Tibial nerve (tissue), 4 donors: Measurements from ENCODE around the gene OCA2. TPM values are rescaled to one million over a fixed set of nuclear protein-coding genes. Genes with fewer than 3 reads are reported as not detected.

Experiments used
- DNase-seq, 2 donors: peaks; one replicate each; pipeline ENCODE4 v3.0.0-alpha.2; 2019; ENCODE audit warnings: low spot score in 2 of 2
- H3K27ac ChIP-seq, 4 donors: fragments of 200-600 bp; sonication (generic) in 3 of 4; one replicate each; pipeline ENCODE4 v1.5.1; 2017 to 2019; ENCODE audit warnings: mild to moderate bottlenecking in 1 of 4
- H3K27me3 ChIP-seq, 2 donors: fragments of 200-600 bp; sonication (generic) in 1 of 2; one replicate each; pipeline versions ENCODE4 v1.5.1 to v1.6.0; 2017 to 2019
- H3K36me3 ChIP-seq, 3 donors: fragments of 200-600 bp; sonication (generic); one replicate each; pipeline ENCODE4 v1.5.1; 2018 to 2019
- H3K4me1 ChIP-seq, 4 donors: fragments of 200-600 bp; sonication (generic) in 3 of 4; one replicate each; pipeline ENCODE4 v1.5.1; 2017 to 2019
- H3K4me3 ChIP-seq, 4 donors: fragments of 200-600 bp; sonication (generic) in 3 of 4; one replicate each; pipeline ENCODE4 v1.5.1; 2017 to 2019; ENCODE audit warnings: mild to moderate bottlenecking in 1 of 4, moderate library complexity in 1 of 4
- H3K9me3 ChIP-seq, 4 donors: fragments of 200-600 bp; sonication (generic) in 3 of 4; one replicate each; pipeline ENCODE4 v1.5.1; 2017 to 2019
- CTCF ChIP-seq, 5 experiments: fragments of 200-600 bp in 3 of 5; fragments of 450-650 bp in 2 of 5; sonication (generic) in 3 of 5; IDR thresholded peaks; one replicate each; pipeline ENCODE4 v1.5.1; 2016 to 2019; ENCODE audit warnings: antibody characterized with exemption in 5 of 5, mild to moderate bottlenecking in 3 of 5, moderate library complexity in 2 of 5
- EP300 ChIP-seq, 2 donors: sonication (generic); formaldehyde crosslinking; IDR thresholded peaks; one replicate each; pipeline ENCODE4 v1.6.1; 2017; ENCODE audit warnings: antibody characterized with exemption in 2 of 2, mild to moderate bottlenecking in 1 of 2
- POLR2A ChIP-seq, 2 donors: fragments of 450-650 bp; IDR thresholded peaks; one replicate each; pipeline ENCODE4 v1.6.1; 2017; ENCODE audit warnings: antibody characterized with exemption in 2 of 2, mild to moderate bottlenecking in 2 of 2, moderate library complexity in 2 of 2
- WGBS, 2 donors: methylation state at CpG; one replicate each; pipeline ENCODE4 v1.1.5; 2018; 5-methylcytosine and 5-hydroxymethylcytosine counted together
- total RNA-seq, 4 donors: library from RNA; depleted of rRNA; stranded (reverse); fragments of >200 nt; gene quantifications; one replicate each; pipeline ENCODE4 v1.1.0, GENCODE V29; 2016

The OCA2 gene
- total RNA-seq, 4 donors from 2014 or later, result 2.7 to 19.7 (median 6.5) TPM; not detected in 1

GRCh38 chr15:28037969-28038590 is 61.0 kb downstream of the OCA2 start:
- Histone ChIP-seq H3K27ac (no peak overlapping the region), H3K9me3 (no peaks in the 10 kb centered on the region), H3K4me3 (no peak overlapping the region), H3K27me3 (no peaks in the 10 kb centered on the region), H3K4me1 (no peaks in the 10 kb centered on the region), H3K36me3 (no peaks in the 10 kb centered on the region)
- no peak for DNase-seq
- no peak for TF ChIP-seq POLR2A (IDR thresholded peaks at IDR 0.05)
- no peak for TF ChIP-seq CTCF (IDR thresholded peaks at IDR 0.05)
- no peak for TF ChIP-seq EP300 (IDR thresholded peaks at IDR 0.05)
- 68 to 72% methylated on average over 4 of the region's 4 CpGs for WGBS, 2 donors

GRCh38 chr15:28033443-28033842 is 65.7 kb downstream of the OCA2 start:
- WGBS, 2 donors, result 64 to 74% methylated on average over 3 of the region's 3 CpGs
- Histone ChIP-seq H3K4me3 (no peak overlapping the region), H3K27ac (no peak overlapping the region), H3K36me3 (no peaks in the 10 kb centered on the region), H3K27me3 (no peaks in the 10 kb centered on the region), H3K4me1 (no peaks in the 10 kb centered on the region), H3K9me3 (no peaks in the 10 kb centered on the region)
- TF ChIP-seq CTCF (IDR thresholded peaks at IDR 0.05) (no peak), EP300 (IDR thresholded peaks at IDR 0.05) (no peak), POLR2A (IDR thresholded peaks at IDR 0.05) (no peak)
- DNase-seq, result no peak

GRCh38 chr15:28030801-28031200 is 68.3 kb downstream of the OCA2 start:
- TF ChIP-seq EP300 (IDR thresholded peaks at IDR 0.05), result no peak
- TF ChIP-seq POLR2A (IDR thresholded peaks at IDR 0.05), result no peak
- no peak for TF ChIP-seq CTCF (IDR thresholded peaks at IDR 0.05)
- 61 to 65% methylated on average over 2 of the region's 2 CpGs for WGBS, 2 donors

GRCh38 chr15:28027714-28028076 is 71.4 kb downstream of the OCA2 start:
- TF ChIP-seq CTCF (IDR thresholded peaks at IDR 0.05), result no peak
- no peak for TF ChIP-seq POLR2A (IDR thresholded peaks at IDR 0.05)
- no peak for TF ChIP-seq EP300 (IDR thresholded peaks at IDR 0.05)
- no peaks in the 10 kb centered on the region for H3K27me3 ChIP-seq
- no peak for DNase-seq
- H3K9me3 ChIP-seq, result no peaks in the 10 kb centered on the region
- H3K27ac ChIP-seq, result no peak overlapping the region
- WGBS, 2 donors, result 94 to 97% methylated on average over 12 of the region's 12 CpGs
- no peak overlapping the region for H3K4me3 ChIP-seq
- H3K36me3 ChIP-seq, result peaks cover 0 to 2% (median 0%) of the 10 kb centered on the region in 3 donors
- H3K4me1 ChIP-seq, result no peaks in the 10 kb centered on the region

More at GRCh38 chr15:28030801-28031200, 68.3 kb downstream of the OCA2 start:
- no peaks in the 10 kb centered on the region for H3K4me1 ChIP-seq
- no peak overlapping the region for H3K4me3 ChIP-seq
- no peak overlapping the region for H3K27ac ChIP-seq
- H3K27me3 ChIP-seq, result no peaks in the 10 kb centered on the region
- DNase-seq, result no peak
- no peaks in the 10 kb centered on the region for H3K9me3 ChIP-seq
- H3K36me3 ChIP-seq, result peaks cover 0 to 2% (median 0%) of the 10 kb centered on the region in 3 donors

GRCh38 chr15:28026764-28027713 is 72.1 kb downstream of the OCA2 start:
- H3K36me3 ChIP-seq, result peaks cover 0 to 2% (median 0%) of the 10 kb centered on the region in 3 donors
- no peak overlapping the region for H3K27ac ChIP-seq
- no peak for DNase-seq
- no peaks in the 10 kb centered on the region for H3K27me3 ChIP-seq
- H3K4me1 ChIP-seq, result no peaks in the 10 kb centered on the region
- no peak for TF ChIP-seq CTCF (IDR thresholded peaks at IDR 0.05)
- no peak for TF ChIP-seq EP300 (IDR thresholded peaks at IDR 0.05)
- no peak for TF ChIP-seq POLR2A (IDR thresholded peaks at IDR 0.05)
- H3K4me3 ChIP-seq, result no peak overlapping the region
- 92 to 94% methylated on average over 45 of the region's 45 CpGs for WGBS, 2 donors
- H3K9me3 ChIP-seq, result no peaks in the 10 kb centered on the region
